ENCODE results near the gene HMGCS2.

HMGCS2 gene

DNA sequence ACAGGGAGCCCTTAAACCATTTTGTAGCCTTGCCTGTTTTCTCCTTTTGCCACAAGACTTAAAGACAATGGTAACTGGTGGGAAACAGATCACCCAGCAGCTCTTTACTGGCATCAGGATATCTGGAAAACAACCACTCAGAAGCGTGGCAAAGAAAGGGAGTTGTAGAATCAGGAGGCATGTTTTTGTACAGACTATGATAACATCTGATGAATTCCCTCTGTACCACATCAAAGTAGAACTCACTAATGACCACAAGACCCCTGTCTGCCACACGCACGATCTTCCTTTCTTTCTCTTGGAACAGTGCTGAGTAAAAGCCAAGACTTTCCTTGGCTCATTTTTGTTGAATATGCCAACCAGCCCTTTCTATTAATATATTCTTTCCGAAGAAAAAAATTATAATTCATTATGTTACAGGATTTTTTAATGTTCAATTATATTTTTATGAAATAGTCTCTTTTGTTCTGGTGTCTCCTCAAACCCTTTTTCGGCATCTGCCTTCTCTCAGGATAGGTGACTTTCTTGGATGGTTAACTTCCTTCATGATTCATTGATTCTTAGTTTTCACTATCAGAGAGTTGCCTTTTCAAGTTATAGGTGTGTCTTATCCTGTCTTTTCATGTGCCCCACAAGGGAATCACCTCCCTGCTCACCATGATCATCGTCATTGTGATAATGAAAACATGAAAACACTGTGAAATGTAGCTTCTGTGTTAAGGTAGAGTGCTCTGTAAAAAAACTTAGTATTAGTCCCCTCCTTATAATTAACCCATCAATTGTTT lies 64.8 kb downstream of the HMGCS2 start:
- in situ Hi-C loops (cut with MboI; ENCODE audit: low sequenced_read_pairs): no loop called here

DNA sequence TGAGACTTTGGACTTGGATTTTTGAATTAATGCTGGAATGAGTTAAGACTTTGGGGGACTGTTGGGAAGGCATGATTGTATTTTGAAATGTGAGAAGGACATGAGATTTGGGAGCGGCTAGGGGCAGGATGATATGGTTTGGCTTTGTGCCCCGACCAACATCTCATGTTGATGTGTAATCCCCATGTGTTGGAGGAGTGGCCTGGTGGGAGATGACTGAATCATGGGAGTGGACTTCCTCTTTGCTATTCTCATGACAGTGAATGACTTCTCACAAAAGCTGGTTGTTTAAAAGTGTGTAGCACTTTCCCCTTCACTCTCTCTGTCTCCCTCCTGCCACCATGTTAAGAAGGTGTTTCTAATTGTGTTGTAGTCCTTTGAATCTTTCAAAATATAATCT lies 66.3 kb downstream of the HMGCS2 start:
- in situ Hi-C loops (cut with MboI; ENCODE audit: low sequenced_read_pairs): no loop called here

DNA sequence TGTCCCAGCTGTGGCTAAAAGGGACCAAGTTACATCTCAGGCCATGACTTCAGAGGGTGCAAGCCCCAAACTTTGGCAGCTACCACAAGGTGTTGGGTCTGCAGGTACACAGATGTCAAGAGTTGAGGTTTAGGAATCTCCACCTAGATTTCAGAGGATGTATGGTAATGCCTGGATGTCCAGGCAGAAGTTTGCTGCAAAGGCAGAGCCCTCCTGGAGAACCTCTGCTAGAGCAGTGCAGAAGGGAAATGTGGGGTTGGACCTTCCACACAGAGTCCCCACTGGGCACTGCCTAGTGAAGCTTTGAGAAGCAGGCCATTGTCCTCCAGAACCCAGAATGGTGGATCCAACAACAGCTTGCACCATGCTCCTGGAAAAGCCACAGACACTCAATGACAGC lies 67.0 kb downstream of the HMGCS2 start:
- in situ Hi-C loops (cut with MboI; ENCODE audit: low sequenced_read_pairs): no loop called here

DNA sequence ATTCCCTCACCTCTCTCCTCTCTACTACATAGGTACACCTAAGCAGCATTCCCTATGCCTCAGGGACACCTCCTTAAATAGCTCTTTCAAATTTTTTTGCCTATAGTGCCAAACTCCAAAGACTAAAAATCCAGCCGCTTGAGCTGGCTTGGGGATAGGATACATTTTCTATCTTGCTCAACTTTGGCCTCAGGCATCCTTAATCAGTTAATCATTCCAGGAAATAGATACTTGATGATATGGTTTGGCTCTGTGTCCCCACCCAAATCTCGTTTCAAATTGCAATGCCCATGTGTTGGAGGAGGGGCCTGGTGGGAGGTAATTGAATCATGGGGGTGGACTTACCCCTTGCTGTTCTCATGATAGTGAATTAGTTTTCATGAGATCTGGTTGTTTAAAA lies 68.4 kb downstream of the HMGCS2 start:
- in situ Hi-C loops (cut with MboI; ENCODE audit: low sequenced_read_pairs): no loop called here

Data from HL-60/S4 (cell line).